ENCODE results near the gene KCNIP2.

Gene KCNIP2

DNA sequence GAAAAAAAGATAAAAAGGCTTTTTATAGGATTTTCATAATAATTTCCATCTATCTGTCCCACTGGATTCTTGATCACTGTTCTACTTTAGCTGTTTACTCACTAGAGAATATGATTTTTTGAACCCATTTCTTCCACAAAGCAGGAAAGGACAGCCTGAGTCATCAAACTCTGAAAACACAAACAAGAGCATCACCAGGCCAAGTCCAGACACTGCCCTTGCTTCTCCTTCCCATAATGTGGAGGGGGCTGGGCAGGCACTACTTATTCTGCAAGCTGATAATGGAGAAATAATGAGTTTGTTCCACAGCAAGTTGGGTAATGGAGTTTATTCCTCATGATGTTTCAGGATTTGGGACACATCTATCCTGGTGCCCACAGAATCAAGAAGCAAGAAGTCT, 13.0 kb upstream of the KCNIP2 start:
- TF ChIP-seq, protein P1, sequence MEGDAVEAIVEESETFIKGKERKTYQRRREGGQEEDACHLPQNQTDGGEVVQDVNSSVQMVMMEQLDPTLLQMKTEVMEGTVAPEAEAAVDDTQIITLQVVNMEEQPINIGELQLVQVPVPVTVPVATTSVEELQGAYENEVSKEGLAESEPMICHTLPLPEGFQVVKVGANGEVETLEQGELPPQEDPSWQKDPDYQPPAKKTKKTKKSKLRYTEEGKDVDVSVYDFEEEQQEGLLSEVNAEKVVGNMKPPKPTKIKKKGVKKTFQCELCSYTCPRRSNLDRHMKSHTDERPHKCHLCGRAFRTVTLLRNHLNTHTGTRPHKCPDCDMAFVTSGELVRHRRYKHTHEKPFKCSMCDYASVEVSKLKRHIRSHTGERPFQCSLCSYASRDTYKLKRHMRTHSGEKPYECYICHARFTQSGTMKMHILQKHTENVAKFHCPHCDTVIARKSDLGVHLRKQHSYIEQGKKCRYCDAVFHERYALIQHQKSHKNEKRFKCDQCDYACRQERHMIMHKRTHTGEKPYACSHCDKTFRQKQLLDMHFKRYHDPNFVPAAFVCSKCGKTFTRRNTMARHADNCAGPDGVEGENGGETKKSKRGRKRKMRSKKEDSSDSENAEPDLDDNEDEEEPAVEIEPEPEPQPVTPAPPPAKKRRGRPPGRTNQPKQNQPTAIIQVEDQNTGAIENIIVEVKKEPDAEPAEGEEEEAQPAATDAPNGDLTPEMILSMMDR (IDR thresholded peaks at IDR 0.05; ENCODE audit: control extremely low read depth, extremely low read depth, low read depth, missing control alignments): no peak
- ChIA-PET POLR2A (no interaction called here), CTCF (interaction anchor here (0.6 to 14.3 kb wide), 4 partner anchors 14 to 217 kb away, joined by 3 to 198 read pairs (median 32); partner anchors contain the start of gene KCNIP2)
- no peak for DNase-seq (ENCODE audit: extremely low spot score)

DNA sequence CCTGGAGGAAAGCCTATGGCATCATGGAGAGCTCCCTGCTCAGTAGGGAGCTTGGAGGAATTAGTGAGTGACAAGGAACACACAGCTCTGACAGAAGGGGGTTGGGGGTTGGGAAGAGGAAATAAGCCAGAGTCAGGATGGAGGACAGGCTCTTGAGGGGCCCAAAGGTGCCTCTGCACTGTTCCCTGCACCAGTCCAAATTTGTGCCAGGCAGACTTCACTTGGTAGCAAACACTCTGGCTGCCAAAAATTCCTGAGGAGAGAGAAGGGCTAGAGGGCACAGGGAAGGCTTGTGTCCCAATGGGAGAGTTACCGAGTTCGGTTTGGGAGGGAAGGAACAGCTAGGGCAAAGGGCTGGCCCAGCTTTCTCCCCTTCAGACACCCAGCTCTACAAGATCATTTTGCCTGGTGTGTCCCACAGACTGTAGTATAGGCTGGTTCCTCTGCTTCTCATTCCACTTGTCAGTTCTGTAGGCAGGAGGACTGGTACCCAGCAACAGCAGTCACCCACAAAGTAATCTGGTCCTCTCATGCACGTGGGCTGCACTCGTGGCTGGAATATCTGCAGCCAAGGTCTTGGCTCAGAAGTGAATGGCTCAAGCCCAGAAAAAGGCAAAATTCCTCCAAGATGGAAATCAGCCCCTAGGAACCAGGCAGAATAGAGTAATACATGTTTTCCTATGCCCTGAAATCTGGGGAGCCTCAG, 8.0 kb upstream of the KCNIP2 start:
- ChIA-PET POLR2A (no interaction called here), CTCF (interaction anchor here (0.9 to 22.9 kb wide), 7 partner anchors 9 to 221 kb away, joined by 3 to 831 read pairs (median 7); partner anchors contain the start of genes HPS6 and KCNIP2)
- TF ChIP-seq, protein P1 (IDR thresholded peaks at IDR 0.05; ENCODE audit: control extremely low read depth, extremely low read depth, low read depth, missing control alignments): no peak
- no peak for DNase-seq (ENCODE audit: extremely low spot score)

DNA sequence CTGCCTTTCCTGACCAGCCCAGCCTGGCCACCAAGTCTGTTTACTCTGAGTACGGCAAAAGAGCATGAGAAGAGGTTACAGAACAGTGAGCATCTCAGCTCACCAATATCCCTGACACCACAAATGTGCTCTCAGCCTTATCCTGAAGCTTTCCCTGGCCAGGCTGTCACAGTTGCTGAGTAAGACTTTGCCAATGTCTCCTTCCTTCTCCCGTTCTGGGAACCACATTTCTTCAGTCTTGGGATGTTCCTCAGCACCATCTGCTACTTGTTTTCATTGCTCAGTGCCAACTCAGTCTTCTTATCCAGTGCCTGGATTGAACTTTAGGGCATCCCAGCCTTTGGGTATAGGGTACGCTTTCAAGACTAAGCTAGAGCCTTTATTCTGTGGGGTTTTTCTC, 7.1 kb upstream of the KCNIP2 start:
- POLR2A ChIA-PET: no interaction called here

DNA sequence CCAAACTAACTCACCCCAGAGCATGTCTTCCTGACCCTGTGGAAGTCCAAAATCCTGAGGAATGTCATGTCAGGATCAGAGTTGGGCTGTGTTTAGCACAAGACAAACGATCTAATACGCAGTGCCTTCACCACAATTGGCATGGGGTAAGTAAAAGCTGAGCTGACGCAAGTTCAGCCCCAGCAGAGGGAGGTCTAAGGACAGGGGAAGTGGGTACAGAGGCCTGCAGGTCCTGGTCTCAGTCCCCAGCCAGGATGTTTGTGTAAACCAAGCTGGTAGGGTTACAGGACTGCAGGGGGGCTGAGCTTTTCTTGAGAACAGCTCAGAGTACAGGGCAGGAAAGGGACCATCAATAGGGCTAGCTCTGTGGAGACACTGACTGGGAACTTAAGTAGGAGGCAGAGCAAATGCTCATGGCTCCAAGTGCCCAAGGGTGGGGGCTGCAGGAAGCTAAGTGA, 5.3 kb upstream of the KCNIP2 start:
- POLR2A ChIA-PET: no interaction called here
- no peak for DNase-seq (ENCODE audit: extremely low spot score)
- TF ChIP-seq, protein P1 (IDR thresholded peaks at IDR 0.05; ENCODE audit: control extremely low read depth, extremely low read depth, low read depth, missing control alignments): no peak
- CTCF ChIA-PET: interaction anchor here (0.9 to 22.9 kb wide), 13 partner anchors 6 to 246 kb away, joined by 3 to 831 read pairs (median 5); partner anchors contain the start of genes HPS6 and KCNIP2

More for the DNA sequence above, 7.1 kb upstream of the KCNIP2 start:
- no peak for DNase-seq (ENCODE audit: extremely low spot score)
- CTCF ChIA-PET: interaction anchor here (0.9 to 22.9 kb wide), 9 partner anchors 8 to 221 kb away, joined by 3 to 831 read pairs (median 16); partner anchors contain the start of genes HPS6 and KCNIP2
- TF ChIP-seq, protein P1 (IDR thresholded peaks at IDR 0.05; ENCODE audit: control extremely low read depth, extremely low read depth, low read depth, missing control alignments): no peak

DNA sequence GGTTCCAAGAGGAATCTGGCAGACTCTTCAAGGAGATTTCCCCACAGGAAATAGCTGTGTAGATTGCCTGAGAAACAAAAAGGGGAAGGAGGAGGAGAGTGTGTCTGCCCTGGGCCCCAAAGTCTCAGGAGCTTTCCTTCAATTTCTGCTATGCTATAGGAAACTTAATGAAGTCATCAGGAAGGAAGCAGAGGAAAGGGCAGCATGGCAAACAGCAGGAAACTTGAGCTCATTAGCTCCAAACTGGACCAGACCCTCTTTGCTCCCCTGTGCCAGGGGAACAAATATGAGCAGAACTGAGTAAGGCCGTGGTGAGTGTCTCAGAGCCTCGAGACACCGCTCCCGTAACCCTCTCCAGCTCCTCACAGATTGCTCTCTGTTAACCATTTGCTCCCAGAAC, 4.8 kb upstream of the KCNIP2 start:
- no peak for DNase-seq (ENCODE audit: extremely low spot score)
- ChIA-PET CTCF (interaction anchor here (0.9 to 22.9 kb wide), 14 partner anchors 6 to 246 kb away, joined by 3 to 831 read pairs (median 4); partner anchors contain the start of genes HPS6 and KCNIP2), POLR2A (no interaction called here)
- TF ChIP-seq, protein P1 (IDR thresholded peaks at IDR 0.05; ENCODE audit: control extremely low read depth, extremely low read depth, low read depth, missing control alignments): no peak

DNA sequence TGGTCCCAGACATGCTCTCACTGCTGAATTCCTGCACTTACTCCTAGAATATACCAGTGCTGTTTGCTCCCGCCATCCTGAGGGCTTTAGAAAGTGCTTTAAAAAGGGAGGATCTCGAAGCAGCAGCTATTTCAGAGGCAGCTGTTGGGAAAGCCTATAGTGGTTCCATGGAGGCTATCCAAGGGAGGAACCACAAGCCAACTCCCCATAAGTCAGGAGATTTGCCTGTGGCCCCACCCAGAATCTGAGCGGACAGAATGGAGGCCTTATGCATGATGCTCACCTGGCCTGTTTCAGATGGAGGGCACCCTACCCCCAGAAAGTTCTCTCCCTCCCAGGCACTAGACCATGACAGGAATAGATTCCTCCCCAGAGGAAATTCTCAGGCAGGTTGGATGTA, 2.3 kb upstream of the KCNIP2 start:
- no peak for DNase-seq (ENCODE audit: extremely low spot score)
- POLR2A ChIA-PET: no interaction called here
- CTCF ChIA-PET: interaction anchor here (3.1 to 22.9 kb wide), 5 partner anchors 9 to 226 kb away, joined by 12 to 831 read pairs (median 198); partner anchors contain the start of gene HPS6
- TF ChIP-seq, protein P1 (IDR thresholded peaks at IDR 0.05; ENCODE audit: control extremely low read depth, extremely low read depth, low read depth, missing control alignments): no peak

All from GM10248 (cell line).